Neural progenitor cell (in vitro differentiated cells): ENCODE results near the gene SLC38A10. TPM values are rescaled to one million over a fixed set of nuclear protein-coding genes. Genes with fewer than 3 reads are reported as not detected.

Experiments used
- DNase-seq: peaks from one replicate; pipeline ENCODE4 v3.0.0-alpha.2; 2016; ENCODE audit warnings: low spot score
- H2AFZ ChIP-seq: fragments of 200-600 bp; sonication (generic); replicated peaks from 2 replicates; pipeline ENCODE4 v1.6.1; 2016; ENCODE audit warnings: antibody characterized with exemption
- H3F3A ChIP-seq: fragments of 200-600 bp; sonication (generic); 2 replicates; pipeline ENCODE4 v1.6.1; 2016; ENCODE audit warnings: antibody characterized with exemption, low read depth
- H3K27ac ChIP-seq: fragments of 200-600 bp; sonication (generic); 2 replicates; pipeline ENCODE4 v1.5.1; 2016; ENCODE audit warnings: mild to moderate bottlenecking
- H3K27me3 ChIP-seq: fragments of 200-600 bp; sonication (generic); 2 replicates; pipeline ENCODE4 v1.6.1; 2016; ENCODE audit warnings: mild to moderate bottlenecking, moderate library complexity
- H3K36me3 ChIP-seq: fragments of 200-600 bp; sonication (generic); 2 replicates; pipeline ENCODE4 v1.5.1; 2016
- H3K4me1 ChIP-seq: fragments of 200-600 bp; sonication (generic); 2 replicates; pipeline ENCODE4 v1.6.1; 2016; ENCODE audit warnings: mixed run types
- H3K4me2 ChIP-seq: fragments of 200-600 bp; sonication (generic); 2 replicates; pipeline ENCODE4 v1.6.1; 2016
- H3K4me3 ChIP-seq: fragments of 200-600 bp; sonication (generic); 2 replicates; pipeline ENCODE4 v1.5.1; 2016
- H3K79me2 ChIP-seq: fragments of 200-600 bp; sonication (generic); 2 replicates; pipeline ENCODE4 v1.6.1; 2016; ENCODE audit warnings: low read depth
- H3K9ac ChIP-seq: fragments of 200-600 bp; sonication (generic); 2 replicates; pipeline ENCODE4 v1.6.1; 2016
- H3K9me3 ChIP-seq: fragments of 200-600 bp; sonication (generic); 2 replicates; pipeline ENCODE4 v1.5.1; 2016; ENCODE audit warnings: low read depth
- H4K20me1 ChIP-seq: fragments of 200-600 bp; sonication (generic); 2 replicates; pipeline ENCODE4 v1.6.1; 2016; ENCODE audit warnings: low read depth
- H3K27ac Mint-ChIP-seq: 3 replicates; pipeline ENCODE4 v1.8.0; 2021; ENCODE audit warnings: mixed read lengths
- H3K27me3 Mint-ChIP-seq: 2 replicates; pipeline ENCODE4 v1.8.0; 2022; ENCODE audit warnings: low read depth, mild to moderate bottlenecking, inconsistent platforms, moderate library complexity, mixed read lengths; ENCODE audit not compliant: insufficient read depth
- H3K36me3 Mint-ChIP-seq: 3 replicates; pipeline ENCODE4 v1.8.0; 2021; ENCODE audit warnings: mixed read lengths
- H3K4me1 Mint-ChIP-seq: 3 replicates; pipeline ENCODE4 v1.8.0; 2021; ENCODE audit warnings: mixed read lengths
- H3K4me3 Mint-ChIP-seq: 3 replicates; pipeline ENCODE4 v1.8.0; 2021; ENCODE audit warnings: mild to moderate bottlenecking, moderate library complexity, mixed read lengths
- H3K9me3 Mint-ChIP-seq: 3 replicates; pipeline ENCODE4 v1.8.0; 2020; ENCODE audit warnings: mixed read lengths
- CTCF ChIP-seq: fragments of 200-600 bp; sonication (generic); IDR thresholded peaks from 2 replicates; pipeline ENCODE4 v1.5.1; 2017; ENCODE audit warnings: antibody characterized with exemption, mild to moderate bottlenecking
- EZH2 ChIP-seq: fragments of 200-600 bp; sonication (generic); IDR thresholded peaks from 2 replicates; pipeline ENCODE4 v1.6.1; 2017; ENCODE audit warnings: antibody characterized with exemption, mild to moderate bottlenecking, moderate library complexity
- EZH2phosphoT487 ChIP-seq: fragments of 200-600 bp; sonication (generic); IDR thresholded peaks from 2 replicates; pipeline ENCODE4 v1.6.1; 2017; ENCODE audit warnings: antibody characterized with exemption
- total RNA-seq: library from RNA; depleted of rRNA; stranded (reverse); fragments of >200 nt; gene quantifications from 2 replicates; pipeline ENCODE4 v1.2.3, GENCODE V29; 2015; ENCODE audit warnings: low replicate concordance

The SLC38A10 gene
- total RNA-seq, 1 donor from 2014 or later = 8.3 TPM

DNA sequence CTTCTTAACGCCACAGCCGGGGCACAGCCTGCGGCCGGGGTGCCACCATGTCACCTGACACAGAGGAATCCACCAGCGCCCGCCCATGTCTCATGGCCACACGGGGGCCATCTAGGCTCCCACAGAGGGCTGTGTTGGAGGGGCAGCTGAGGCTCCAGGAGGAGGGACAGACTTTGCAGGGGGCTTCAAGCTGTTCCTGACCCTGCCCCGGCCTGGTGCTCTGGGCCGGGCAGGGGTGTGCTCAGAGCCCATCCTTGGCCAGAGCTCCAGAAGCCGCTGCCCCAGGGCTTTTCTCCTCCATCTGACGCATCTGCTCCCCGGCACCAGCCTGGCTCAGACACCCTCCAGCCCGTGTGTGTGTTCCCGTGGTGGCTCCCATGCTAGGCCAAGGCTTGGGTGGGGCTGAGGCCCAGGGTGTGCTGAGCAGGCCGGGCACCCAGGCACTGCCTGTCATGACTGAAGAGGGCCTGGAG lies 7.8 kb upstream of the SLC38A10 start:
- peak; percentile 38 for DNase-seq
- Histone ChIP-seq H3F3A (peaks cover 4% of the 10 kb centered on the region), H4K20me1 (no peaks in the 10 kb centered on the region), H3K4me3 (no peak overlapping the region), H2AFZ (no peak overlapping the region), H3K79me2 (no peaks in the 10 kb centered on the region), H3K27me3 (no peaks in the 10 kb centered on the region), H3K36me3 (no peaks in the 10 kb centered on the region), H3K4me2 (no peak overlapping the region), H3K27ac (no peak overlapping the region), H3K9me3 (no peaks in the 10 kb centered on the region), H3K4me1 (no peaks in the 10 kb centered on the region), H3K9ac (no peak overlapping the region)
- no peaks in the 10 kb centered on the region for H3K36me3 Mint-ChIP-seq
- peaks cover 16% of the 10 kb centered on the region for H3K4me1 Mint-ChIP-seq
- TF ChIP-seq CTCF (peak; percentile 15), EZH2 (no peak), EZH2phosphoT487 (no peak)
- H3K4me3 Mint-ChIP-seq = no peak overlapping the region
- H3K27me3 Mint-ChIP-seq = peaks cover 12% of the 10 kb centered on the region
- H3K27ac Mint-ChIP-seq = peak overlapping the region; percentile 78
- peaks cover 2% of the 10 kb centered on the region for H3K9me3 Mint-ChIP-seq

- Histone ChIP-seq H3K9me3 (no peaks in the 10 kb centered on the region), H2AFZ (no peak overlapping the region), H3K4me3 (no peak overlapping the region), H4K20me1 (no peaks in the 10 kb centered on the region), H3K4me1 (no peaks in the 10 kb centered on the region), H3K4me2 (no peak overlapping the region), H3K27ac (no peak overlapping the region), H3K27me3 (no peaks in the 10 kb centered on the region), H3K79me2 (no peaks in the 10 kb centered on the region), H3K36me3 (no peaks in the 10 kb centered on the region), H3K9ac (no peak overlapping the region), H3F3A (peaks cover 4% of the 10 kb centered on the region)
- Mint-ChIP-seq H3K9me3 (no peaks in the 10 kb centered on the region), H3K27me3 (peaks cover 10% of the 10 kb centered on the region), H3K4me3 (peak overlapping the region; percentile 19), H3K4me1 (peaks cover 13% of the 10 kb centered on the region), H3K36me3 (no peaks in the 10 kb centered on the region), H3K27ac (peak overlapping the region; percentile 78)
- DNase-seq = no peak
- TF ChIP-seq EZH2phosphoT487 = no peak
Measured at GRCh38 chr17:81302324-81302723, 7.2 kb upstream of the SLC38A10 start.

DNA sequence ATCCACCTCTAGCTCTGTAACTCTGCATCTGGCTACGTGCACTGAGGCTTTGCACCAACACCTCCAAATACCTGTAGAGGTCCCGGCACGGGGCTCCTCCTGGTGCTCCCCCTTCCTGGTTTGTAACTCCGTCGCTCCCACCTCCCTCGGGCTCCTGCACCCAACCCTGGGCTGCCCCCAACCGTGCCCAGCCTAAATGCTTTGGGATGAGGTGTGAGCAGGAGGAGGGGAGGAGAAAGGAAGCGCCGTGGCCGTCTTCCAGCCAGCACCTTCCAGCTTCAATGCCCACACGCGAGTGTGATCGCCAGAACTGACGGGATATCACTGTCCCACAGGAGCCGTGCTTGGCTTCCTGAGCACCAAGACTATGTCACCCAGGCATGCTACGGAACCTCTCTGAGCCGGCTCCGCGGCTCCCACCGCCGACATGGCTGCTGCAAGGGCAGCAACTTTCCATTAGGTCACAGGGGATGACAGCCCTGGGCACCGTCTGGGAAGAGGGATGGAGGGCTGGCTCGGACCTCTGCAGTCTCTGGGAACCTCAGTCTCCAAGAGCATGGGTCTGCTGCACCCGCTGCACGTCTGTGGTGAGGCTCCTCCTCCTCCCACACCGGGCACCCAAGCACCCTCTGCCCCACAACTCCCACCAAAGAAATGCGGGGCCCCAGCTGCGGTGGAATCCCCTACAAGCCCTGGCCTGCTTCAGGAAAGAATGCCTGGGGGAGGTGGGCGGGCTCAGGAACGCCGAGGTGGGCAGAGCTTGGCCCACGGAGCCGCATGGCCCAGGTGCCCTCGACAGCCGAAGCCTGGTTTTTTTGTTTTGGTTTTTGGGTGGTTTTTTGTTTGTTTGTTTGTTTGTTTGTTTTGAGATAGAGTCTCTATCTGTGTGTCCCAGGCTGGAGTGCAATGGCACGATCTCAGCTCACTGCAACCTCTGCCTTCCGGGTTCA lies 6.4 kb upstream of the SLC38A10 start:
- H3K9me3 Mint-ChIP-seq = no peaks in the 10 kb centered on the region
- H3K4me3 Mint-ChIP-seq = no peak overlapping the region
- TF ChIP-seq EZH2 (no peak), EZH2phosphoT487 (no peak), CTCF (no peak)
- peaks cover 13% of the 10 kb centered on the region for H3K4me1 Mint-ChIP-seq
- Histone ChIP-seq H3K36me3 (no peaks in the 10 kb centered on the region), H3F3A (peaks cover 5% of the 10 kb centered on the region), H3K9me3 (no peaks in the 10 kb centered on the region), H4K20me1 (no peaks in the 10 kb centered on the region), H3K4me1 (no peaks in the 10 kb centered on the region), H2AFZ (no peak overlapping the region), H3K4me2 (no peak overlapping the region), H3K27me3 (no peaks in the 10 kb centered on the region), H3K9ac (no peak overlapping the region), H3K27ac (no peak overlapping the region), H3K79me2 (no peaks in the 10 kb centered on the region), H3K4me3 (no peak overlapping the region)
- no peak for DNase-seq
- H3K27ac Mint-ChIP-seq = no peak overlapping the region
- no peaks in the 10 kb centered on the region for H3K36me3 Mint-ChIP-seq
- H3K27me3 Mint-ChIP-seq = peaks cover 7% of the 10 kb centered on the region
